GM19372 (cell line): Measurements from ENCODE around the gene KRTDAP.

Source experiments
- ATAC-seq: cut with Tn5 transposase; IDR thresholded peaks from one replicate; pipeline ENCODE4 v1.9.1; 2021; ENCODE audit warnings: mild to moderate bottlenecking, low read depth, moderate library complexity; ENCODE audit not compliant: unreplicated experiment

KRTDAP gene, protein sequence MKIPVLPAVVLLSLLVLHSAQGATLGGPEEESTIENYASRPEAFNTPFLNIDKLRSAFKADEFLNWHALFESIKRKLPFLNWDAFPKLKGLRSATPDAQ

DNA sequence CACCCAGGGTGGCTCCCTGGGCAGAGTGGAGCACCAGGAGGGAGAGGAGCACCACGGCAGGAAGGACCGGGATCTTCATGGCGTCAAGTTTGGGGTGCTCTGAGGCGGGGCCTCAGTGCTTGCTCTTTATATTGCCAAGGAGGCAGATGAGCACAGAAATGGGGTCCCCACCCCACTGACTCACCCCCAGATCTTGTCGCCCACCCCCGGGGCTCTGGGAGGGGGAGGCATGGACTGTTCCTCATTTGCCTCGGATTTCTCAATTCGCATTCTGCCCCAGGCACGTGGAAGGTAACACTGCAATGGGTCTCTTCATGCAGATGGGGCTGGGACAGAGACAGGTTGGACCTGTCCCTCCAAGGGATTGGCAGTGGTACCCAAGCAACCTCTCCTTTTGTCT, at the start of gene KRTDAP:
TSS of gene KRTDAP (minus strand) at position 101 of the 400 bp plus-strand sequence. CDS start at position 79, 22 bp downstream.
- no peak for ATAC-seq

DNA sequence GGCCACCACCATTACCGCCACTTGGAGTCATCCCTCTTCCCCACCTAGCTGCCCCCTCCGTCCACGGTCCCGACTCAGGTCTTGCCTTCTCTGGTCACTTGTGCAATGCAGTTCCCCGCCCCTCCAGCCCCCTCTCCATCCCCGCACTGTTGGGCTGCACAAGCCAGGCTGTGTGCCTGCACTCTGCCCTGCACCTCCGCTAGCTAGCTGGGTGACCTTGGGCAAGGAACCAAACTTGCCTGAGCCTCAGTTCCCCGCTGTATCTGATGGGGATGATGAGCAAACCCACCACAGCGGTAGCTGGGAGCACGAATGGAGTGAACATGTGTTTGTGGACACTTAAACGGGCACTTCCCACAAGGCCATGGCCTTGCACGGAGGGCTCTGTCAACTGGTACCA, 49.6 kb upstream of the KRTDAP start:
- ATAC-seq: no peak

DNA sequence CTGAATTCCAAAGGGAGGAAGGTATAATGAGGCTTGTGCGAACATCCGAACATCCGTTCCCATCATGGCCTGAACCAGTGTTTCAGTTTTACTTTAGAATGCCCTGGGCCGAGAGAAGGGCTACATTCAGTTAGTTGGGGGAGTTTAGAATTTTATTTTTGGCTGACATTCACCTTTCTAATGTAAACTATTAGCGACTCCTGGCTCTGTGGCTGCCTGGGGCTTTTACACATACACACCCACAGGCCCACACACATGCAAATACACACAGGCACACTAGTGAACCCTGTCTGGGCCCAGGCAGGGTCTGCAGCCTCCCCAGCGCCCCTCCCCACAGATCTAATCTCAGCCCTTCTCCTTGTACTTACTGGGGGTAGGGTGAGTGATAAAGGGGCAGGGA, 49.0 kb upstream of the KRTDAP start:
- no peak for ATAC-seq

DNA sequence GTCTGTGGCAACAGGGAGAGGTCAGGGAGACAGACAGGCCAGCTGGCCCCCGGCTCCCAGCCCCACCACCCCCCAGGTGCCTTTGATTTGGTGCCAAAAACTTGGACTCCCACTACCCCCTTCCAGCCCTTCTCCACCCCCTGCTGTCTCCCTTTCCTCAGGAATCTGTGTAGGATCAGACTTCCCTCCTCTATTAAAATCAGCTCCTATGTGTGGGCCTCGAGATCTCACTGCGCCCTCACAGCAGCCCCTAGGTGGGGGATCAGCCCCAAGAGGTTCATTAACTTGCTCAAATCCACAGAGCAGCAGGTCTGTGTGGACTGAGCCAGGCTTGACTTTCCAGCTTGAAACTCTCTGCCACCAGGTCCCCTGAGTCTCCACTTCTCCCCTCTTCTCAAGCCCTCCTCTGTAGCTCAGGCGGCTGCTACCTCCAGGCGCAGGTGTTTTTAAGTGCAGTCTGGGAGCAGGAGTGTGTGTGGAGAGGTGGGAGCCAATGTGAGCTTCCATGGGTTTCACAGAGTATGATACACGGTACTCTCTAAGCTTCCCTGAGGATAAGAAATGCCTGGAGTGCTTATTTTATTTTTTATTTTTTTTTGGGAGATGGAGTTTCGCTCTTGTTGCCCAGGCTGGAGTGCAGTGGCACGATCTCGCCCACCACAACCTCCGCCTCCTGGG, 44.7 kb upstream of the KRTDAP start:
- no peak for ATAC-seq

DNA sequence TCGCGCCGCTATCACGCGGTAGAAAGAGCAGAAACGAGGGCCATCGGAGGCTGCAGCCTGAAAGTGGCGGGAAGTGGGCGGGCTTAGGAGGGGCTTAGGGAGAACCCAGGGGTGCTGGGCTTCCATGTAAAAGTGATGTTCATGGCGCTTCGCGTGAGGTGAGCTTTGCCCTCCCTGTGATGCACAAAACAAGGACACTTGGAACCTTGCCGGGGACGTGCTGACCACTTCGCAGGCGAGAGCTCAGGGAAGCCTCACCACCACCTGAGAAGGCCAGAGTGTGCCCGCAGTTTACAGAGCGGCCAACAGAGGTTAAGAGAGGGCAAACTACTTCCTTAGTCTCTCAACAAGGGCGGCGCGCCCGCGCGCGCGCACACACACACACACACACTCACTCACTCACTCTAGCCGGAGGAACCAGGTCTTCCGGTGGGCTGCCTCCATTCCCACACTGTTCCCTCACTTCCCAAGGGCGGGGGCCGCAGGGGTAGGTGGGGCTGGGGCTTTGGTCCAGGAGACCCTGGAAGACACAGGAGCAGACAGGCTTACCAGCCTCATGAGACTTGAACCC, 43.6 kb upstream of the KRTDAP start:
- no peak for ATAC-seq

DNA sequence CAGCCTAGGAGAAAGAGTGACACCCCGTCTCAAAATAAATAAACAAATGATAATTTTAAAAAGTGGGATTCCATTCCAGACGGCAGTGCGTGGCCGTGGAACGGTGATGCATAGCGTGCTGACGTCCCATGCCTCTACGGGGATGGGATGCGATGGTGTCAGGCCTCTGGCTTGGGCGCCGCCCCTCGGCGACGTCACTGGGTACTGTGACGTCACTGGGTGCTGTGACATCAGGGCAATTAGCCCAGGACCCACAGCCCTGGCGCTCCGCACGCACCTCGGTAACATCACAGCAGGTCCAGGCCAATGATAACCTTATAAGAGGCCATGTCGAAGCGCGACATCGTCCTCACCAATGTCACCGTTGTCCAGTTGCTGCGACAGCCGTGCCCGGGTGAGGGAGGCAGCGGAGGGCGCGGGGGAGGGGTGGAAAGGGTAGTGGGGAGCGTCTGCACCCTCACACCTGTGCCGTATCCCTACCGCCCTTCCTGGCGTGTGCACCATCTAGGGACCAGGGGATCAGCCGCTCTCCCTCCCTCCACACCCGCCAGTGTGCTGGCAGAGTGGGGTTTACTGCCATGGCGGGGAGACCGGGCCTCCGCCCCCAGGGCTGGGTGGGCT, 43.0 kb upstream of the KRTDAP start, which contains the start of gene GAPDHS:
TSS of gene GAPDHS (plus strand) at position 256 of the 621 bp plus-strand sequence. CDS start at position 328, 72 bp downstream.
- no peak for ATAC-seq

DNA sequence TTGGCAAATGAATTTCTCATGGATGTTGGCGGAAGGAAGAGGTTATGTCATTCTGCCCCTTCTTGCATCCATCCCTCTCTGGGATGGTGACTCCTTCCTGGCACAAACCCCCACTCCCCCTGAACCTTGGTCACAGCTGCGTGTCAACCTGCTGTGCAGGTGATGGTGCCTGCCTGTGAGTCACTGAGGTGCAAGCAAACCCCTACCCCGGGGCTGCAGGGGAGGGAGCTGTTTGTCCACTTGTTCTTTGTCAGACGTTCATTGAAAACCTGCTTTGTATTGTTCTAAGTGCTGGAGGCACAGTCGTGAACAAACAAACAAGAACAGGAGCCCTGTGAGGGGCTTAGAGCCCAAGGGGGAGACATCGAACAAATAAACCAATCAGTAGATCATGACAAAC, 41.0 kb upstream of the KRTDAP start:
- ATAC-seq: no peak

DNA sequence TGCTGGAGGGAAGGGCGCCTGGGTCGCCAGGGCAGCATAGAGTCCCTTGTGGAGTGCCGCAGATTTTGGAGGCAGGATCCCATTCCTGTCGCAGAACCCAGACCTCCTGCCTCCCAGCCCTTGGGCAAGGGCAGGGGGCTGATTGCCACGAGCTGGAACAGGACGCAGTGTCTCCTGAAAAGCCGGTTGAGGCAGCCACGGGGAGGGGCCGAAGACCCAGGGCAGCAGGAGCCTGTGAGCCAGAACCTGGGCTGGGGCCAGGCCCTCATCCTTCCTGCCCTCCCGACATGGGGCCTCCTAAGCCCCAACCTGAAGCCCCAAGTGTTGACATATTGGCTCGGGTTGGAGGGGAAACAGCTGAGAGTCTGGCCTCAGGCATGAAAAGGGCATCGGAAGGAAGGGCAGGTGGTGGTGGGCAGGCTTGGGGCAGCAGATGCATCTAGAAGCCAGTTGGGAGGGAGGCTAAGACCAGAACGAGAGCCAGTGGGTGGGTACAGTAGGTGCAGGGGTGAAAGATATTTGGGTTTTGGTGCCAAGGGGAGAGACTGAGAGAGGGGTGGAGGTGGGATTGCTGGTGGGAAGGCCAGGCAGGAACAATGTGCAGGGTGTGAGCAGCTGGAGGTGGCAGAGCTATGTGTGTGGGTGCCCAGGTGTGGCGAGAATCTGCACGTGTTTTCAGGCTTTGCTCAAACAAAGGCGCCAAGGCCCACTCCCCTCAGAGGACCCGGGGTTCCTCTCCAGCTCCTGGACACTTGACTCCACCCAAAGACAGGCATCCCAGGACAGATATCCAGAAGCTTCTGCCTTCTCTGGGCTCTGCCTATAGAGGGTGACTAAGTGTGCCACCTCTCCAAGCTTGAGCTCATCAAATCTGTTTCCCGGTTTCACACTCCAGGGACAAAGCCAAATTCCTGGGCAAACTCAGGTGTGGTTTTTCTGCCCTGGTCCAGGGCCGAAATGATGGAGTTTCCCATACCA, 39.3 kb upstream of the KRTDAP start:
- ATAC-seq: no peak

DNA sequence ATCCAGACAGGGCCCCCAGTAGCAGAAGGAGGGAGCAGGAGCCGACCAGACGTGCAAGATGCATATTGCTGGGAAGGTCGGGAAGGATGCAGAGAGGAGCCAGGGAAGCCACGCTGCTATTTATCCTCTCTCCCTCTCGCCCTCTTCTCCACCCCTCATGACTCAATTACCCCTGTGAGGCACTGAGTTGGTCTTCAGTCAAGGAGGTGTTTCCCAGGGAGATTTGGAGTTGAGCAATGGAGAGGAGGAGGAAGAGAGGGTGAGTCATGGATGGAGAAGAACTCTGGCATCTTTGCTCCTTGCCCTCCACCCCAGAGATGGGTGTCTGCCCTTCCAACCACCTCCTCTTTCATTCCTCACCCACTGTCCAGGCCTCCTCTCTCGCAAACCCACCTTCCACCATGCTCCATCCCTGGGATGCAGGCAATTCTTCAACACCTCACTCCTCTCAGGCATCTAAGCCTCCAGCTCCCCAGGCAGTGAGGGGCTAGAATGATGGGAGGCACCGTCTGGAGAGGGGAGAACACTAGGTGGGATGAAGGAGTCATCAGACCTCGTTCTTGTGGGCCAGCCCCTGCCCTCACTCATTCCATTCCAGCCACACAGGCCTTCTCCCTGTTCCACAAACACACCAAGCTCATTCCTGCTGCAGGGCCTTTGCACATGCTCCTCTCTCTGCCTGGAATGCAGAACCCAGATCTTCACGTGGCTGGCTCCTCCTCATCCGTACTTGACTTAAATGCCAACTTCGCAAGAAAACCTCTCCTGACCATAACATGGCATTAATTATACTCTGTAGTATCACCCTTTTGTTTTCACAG, 38.2 kb upstream of the KRTDAP start, which contains the start of gene SBSN:
TSS of gene SBSN (minus strand) at position 94 of the 821 bp plus-strand sequence. CDS start at position 64, 30 bp downstream.
- ATAC-seq: no peak

DNA sequence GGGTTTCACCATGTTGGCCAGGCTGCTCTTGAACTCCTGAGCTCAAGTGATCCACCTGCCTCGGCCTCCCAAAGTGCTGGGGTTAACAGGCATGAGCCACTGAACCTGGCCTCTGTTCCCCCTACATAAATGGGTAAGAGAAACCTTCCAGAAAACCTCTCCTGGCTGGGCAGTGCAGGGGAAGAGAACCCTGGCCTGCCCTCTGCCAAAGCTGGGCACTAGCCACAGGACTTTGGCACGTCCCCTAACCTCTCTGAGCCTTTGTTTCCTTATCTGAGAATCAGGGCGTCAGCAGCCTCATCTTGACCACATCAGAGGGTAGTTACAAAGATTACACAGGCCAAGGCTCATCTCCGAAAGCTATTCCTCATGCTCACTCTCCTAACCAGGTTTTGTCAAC, 35.6 kb upstream of the KRTDAP start:
- no peak for ATAC-seq

DNA sequence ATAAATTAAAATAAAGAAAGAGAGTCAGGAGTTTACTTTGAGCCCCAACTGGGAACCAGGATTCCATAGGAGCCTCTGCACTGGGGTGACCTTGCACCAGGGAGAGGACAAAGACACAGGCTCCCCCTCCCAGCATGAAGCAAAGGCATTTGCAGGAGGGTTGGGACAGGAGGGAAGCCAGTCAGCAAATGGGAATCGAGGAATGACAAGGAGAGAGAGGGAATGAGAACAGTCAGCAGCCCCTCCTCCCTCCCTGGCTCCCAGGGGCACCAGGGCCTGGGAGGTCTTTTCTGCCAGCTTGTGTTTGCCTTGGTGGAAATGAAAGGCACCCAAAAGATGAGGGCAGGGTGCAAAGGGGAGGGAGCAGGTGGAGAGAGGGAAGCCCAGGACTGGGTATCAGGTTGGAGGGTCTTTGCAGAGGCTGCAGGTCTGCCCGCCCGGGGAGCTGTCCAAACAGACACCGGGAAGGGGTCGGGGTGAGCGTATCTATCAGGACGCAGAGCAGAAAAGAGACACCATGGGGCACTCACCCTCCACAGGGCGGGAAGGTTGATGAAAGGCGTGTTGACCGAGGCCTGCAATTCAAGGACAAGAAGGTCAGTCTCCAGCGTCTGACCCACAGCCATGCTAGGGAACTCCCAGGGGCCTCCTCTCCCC, 34.0 kb upstream of the KRTDAP start:
- ATAC-seq: no peak

DNA sequence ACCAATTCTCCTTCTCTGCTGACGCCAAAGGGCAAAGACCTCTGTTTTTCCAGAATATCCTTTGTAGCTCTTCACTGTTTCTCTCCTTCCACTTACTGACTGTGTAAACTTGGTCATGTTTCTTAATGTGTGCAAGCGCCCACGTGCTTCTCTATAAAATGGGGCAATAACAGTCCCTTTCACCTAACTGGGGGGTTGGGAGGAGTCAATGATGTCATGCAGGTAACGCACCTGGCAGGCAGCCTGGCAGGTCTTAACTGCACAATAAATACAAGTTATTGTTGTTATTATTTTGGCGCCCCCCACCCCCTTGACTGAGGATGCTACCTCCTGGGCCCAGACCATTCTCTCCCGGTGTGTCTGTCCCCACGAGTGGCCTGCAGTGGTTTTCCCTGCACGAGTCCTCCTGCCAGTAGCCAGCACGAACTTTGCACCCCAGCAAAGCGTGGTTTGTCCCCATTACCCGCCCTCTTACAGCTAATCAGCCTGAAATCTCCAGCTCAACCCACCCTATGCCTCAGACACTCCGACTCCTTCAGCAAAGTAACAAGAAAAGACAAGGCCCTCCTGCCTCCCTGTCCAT, 32.6 kb upstream of the KRTDAP start:
- no peak for ATAC-seq

DNA sequence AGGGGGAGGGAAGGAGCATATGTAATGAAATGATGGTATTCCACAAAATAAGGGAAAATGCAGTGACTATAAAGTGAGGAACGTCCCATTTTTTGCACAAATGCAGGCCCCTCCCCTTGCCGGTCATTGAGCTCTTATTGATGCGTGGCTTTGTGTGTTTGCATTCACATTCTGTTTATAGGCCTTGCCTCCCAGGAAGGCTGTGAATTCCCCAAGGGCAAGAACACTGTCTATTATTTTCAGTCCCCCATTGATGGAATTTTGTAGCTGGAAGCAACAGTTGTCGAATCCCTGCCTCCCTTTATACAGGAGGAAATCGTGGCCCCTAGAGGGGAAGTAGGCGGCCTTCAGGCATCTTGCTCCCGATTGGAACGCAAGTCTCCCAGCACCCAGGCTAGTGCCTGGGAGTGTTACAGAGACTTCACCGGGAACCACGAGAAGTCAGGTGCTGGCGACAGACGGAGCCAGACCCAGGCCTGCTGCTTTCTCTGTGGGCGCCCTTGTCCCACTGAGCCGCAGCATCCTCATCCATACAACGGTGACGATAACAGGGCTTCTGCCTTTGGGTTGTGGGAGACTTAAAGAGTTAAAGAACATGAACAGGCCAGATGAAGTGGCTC, 31.0 kb upstream of the KRTDAP start:
- no peak for ATAC-seq

DNA sequence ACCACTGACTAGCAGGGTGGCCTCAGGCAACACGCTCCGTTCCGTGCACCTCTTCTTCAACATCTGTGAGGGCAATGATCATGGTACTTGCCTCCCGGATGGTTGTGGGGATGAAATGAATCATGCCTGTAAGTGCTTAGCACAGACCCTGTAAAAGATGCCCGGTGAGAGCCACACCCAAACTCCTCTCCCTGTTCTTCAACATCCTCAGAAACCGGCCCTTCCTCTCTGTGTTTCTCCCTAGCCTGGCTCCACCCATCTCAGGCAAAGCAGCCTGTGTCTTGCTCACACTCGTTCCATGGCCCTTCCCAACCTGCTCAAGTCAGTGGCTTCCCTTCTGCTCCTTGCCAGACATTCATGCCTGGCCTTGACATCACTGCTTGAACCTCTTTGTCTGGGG, 29.0 kb upstream of the KRTDAP start:
- no peak for ATAC-seq

DNA sequence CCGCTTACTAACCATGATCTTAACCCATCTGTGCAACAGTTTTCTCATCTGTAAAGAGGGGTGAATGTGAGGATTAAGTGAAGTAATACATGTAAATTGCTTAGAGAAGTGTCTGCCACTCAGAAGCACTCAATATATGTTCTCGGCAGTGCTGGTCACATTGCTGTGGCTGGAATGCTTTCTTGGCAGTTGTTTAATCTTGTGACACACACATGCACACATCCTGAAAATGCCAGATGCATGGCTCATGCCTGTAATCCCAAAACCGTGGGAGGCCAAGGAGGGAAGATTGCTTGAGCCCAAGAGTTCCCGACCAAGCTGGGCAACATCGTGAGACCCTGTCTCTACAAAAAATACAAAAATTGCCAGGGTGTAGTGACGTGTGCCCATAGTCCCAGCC, 28.0 kb upstream of the KRTDAP start:
- no peak for ATAC-seq

DNA sequence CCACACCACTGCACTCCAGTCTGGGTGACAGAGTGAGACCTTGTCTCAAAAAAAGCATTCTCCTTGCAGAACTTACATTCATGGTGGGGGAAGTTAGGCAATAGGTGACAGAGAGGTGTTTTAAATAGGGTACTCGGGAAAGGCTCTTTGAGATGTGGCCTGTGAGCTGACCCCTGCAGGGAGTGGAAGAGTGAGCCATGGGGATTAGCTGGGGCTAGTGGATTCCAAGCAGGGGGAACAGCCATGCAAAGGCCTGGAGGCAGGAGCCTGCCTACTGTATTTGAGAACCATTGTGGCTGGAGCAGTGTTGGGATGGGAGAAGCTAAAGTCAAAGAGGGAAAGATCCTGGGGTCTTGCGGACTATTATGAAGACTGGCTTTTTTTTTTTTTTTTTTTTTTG, 27.1 kb upstream of the KRTDAP start:
- ATAC-seq: no peak

DNA sequence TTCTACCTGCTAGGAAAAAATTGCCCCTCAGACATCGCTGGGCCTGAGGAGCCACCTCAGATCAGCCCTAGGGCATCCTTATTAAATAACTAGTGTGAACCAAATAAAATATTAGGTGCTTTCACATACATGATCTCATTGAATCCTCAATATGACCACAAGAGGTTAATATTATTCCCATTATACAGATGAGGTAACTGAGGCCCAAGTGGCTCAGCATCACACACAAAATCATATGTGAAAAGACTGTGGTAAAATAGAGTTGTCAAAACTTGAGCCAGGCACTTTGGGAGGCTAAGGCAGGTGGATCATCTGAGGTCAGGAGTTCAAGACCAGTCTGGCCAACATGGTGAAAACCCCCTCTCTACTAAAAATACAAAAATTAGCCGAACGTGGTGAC, 26.0 kb upstream of the KRTDAP start:
- no peak for ATAC-seq

DNA sequence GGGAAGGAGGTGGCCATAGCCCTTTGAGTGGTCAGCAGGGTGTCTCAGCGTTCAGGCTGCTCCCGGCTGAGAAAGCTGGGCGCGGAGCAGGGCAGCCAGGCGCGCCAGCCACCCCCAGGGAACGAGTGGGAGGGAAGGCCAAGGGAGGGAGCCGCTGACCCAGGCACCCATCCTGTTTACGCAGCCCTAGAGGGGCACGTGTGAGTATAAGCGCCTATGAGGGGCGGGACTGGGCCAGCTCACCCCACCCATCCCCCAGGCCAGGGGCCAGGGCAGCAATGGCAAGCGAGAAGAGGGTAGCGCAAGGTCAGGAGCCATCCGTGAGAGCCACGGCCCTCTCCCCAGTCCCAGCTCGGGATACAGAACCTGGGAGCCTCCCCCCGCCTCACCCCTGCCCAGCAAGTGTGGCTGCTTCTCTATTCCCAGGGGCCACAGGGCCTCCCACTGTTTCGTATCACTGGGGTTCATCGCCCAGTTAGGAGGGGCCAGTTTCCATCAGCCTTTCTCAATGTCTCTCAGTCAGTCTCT, 24.1 kb upstream of the KRTDAP start:
- no peak for ATAC-seq
